HG03025 (cell line): ENCODE data around the gene MNDA.

ENCODE experiments used
- ATAC-seq: cut with Tn5 transposase; IDR thresholded peaks from one replicate; pipeline ENCODE4 v1.9.1; 2021; ENCODE audit warnings: mild to moderate bottlenecking, moderate library complexity; ENCODE audit not compliant: unreplicated experiment, low FRiP score

Gene MNDA

GRCh38 chr1:158830904-158831507 lies at the start of gene MNDA:
Gene MNDA (plus strand): TSS chr1:158831351. CDS start chr1:158842154, 10,803 bp downstream.
- ATAC-seq = peak; percentile 92

- ATAC-seq = no peak
These were observed 37.5 kb upstream of the MNDA start for GRCh38 chr1:158793604-158794003.

- no peak for ATAC-seq
These were observed 36.9 kb upstream of the MNDA start for GRCh38 chr1:158794247-158794646.

GRCh38 chr1:158798531-158798930 lies 32.6 kb upstream of the MNDA start:
- no peak for ATAC-seq

GRCh38 chr1:158799689-158800088 lies 31.5 kb upstream of the MNDA start:
- no peak for ATAC-seq

GRCh38 chr1:158800526-158800925 lies 30.6 kb upstream of the MNDA start:
- ATAC-seq = no peak

- ATAC-seq = no peak
These were observed 29.8 kb upstream of the MNDA start for GRCh38 chr1:158801396-158801795.

- ATAC-seq = no peak
These were observed 27.5 kb upstream of the MNDA start for GRCh38 chr1:158803678-158804077.

GRCh38 chr1:158806916-158807536 lies 24.1 kb upstream of the MNDA start:
- no peak for ATAC-seq

GRCh38 chr1:158809256-158809655 lies 21.9 kb upstream of the MNDA start:
- no peak for ATAC-seq

GRCh38 chr1:158809862-158810261 lies 21.3 kb upstream of the MNDA start:
- no peak for ATAC-seq

GRCh38 chr1:158810311-158810710 lies 20.8 kb upstream of the MNDA start:
- ATAC-seq = no peak

GRCh38 chr1:158812336-158812735 lies 18.8 kb upstream of the MNDA start:
- no peak for ATAC-seq

- ATAC-seq = no peak
These were observed 18.0 kb upstream of the MNDA start for GRCh38 chr1:158813164-158813563.

GRCh38 chr1:158814970-158815369 lies 16.2 kb upstream of the MNDA start:
- ATAC-seq = no peak

GRCh38 chr1:158818560-158818959 lies 12.6 kb upstream of the MNDA start:
- no peak for ATAC-seq

GRCh38 chr1:158818975-158819431 lies 12.1 kb upstream of the MNDA start:
- ATAC-seq = no peak

GRCh38 chr1:158819461-158820443 lies 11.4 kb upstream of the MNDA start:
- peak; percentile 96 for ATAC-seq

GRCh38 chr1:158821723-158822122 lies 9.4 kb upstream of the MNDA start:
- no peak for ATAC-seq

GRCh38 chr1:158830074-158830677 lies 975 bp upstream of the MNDA start:
- peak; percentile 57 for ATAC-seq

- no peak for ATAC-seq
These were observed 2.1 kb downstream of the MNDA start for GRCh38 chr1:158833264-158833663.
